Measurements from ENCODE around the gene SHISAL2A. TPM values are rescaled to one million over a fixed set of nuclear protein-coding genes. Genes with fewer than 3 reads are reported as not detected.

The SHISAL2A gene
- total RNA-seq, 6 donors from 2014 or later, result 0.24 to 10.5 (median 3.0) TPM; not detected in 3

GRCh38 chr1:52613636-52614373 is 19.2 kb upstream of the SHISAL2A start:
- Histone ChIP-seq H3K4me3 (no peak overlapping the region), H3K27me3 (no peaks in the 10 kb centered on the region), H3K36me3 (no peaks in the 10 kb centered on the region), H3K27ac (no peak overlapping the region), H3K9me3 (no peaks in the 10 kb centered on the region), H3K4me1 (peaks cover 0 to 12% (median 3%) of the 10 kb centered on the region in 4 donors)
- TF ChIP-seq POLR2A (IDR thresholded peaks at IDR 0.05) (no peak), CTCF (IDR thresholded peaks at IDR 0.05) (no peak), POLR2AphosphoS5 (IDR thresholded peaks at IDR 0.05) (no peak), EP300 (IDR thresholded peaks at IDR 0.05) (no peak)
- DNase-seq (no peak), ATAC-seq (ENCODE audit: low FRiP score in 2 of 2) (no peak)
- 46 to 49% methylated on average over 2 of the region's 2 CpGs for WGBS, 2 donors

GRCh38 chr1:52614671-52615070 is 18.3 kb upstream of the SHISAL2A start:
- 91 to 94% methylated on average over 5 of the region's 5 CpGs for WGBS, 2 donors
- Histone ChIP-seq H3K36me3 (no peaks in the 10 kb centered on the region), H3K4me3 (no peak overlapping the region), H3K27me3 (no peaks in the 10 kb centered on the region), H3K9me3 (no peaks in the 10 kb centered on the region), H3K27ac (no peak overlapping the region), H3K4me1 (peaks cover 0 to 12% (median 3%) of the 10 kb centered on the region in 4 donors)
- no peak for TF ChIP-seq POLR2A (IDR thresholded peaks at IDR 0.05)
- no peak for ATAC-seq (ENCODE audit: low FRiP score in 2 of 2)
- DNase-seq, result no peak

GRCh38 chr1:52615489-52616042 is 17.4 kb upstream of the SHISAL2A start:
- no peak for DNase-seq
- TF ChIP-seq POLR2A (IDR thresholded peaks at IDR 0.05) (no peak), CTCF (IDR thresholded peaks at IDR 0.05) (no peak), EP300 (IDR thresholded peaks at IDR 0.05) (no peak), POLR2AphosphoS5 (IDR thresholded peaks at IDR 0.05) (no peak)
- Histone ChIP-seq H3K27me3 (no peaks in the 10 kb centered on the region), H3K9me3 (no peaks in the 10 kb centered on the region), H3K27ac (no peak overlapping the region), H3K4me3 (no peak overlapping the region), H3K36me3 (no peaks in the 10 kb centered on the region), H3K4me1 (peaks cover 0 to 12% (median 3%) of the 10 kb centered on the region in 4 donors)
- ATAC-seq (ENCODE audit: low FRiP score in 2 of 2), result no peak
- WGBS, 2 donors, result 74 to 93% methylated on average over 5 of the region's 5 CpGs

GRCh38 chr1:52621950-52622349 is 11.0 kb upstream of the SHISAL2A start:
- ATAC-seq (ENCODE audit: low FRiP score in 2 of 2), result no peak
- no peak overlapping the region for H3K27ac ChIP-seq

More at GRCh38 chr1:52621950-52622349, 11.0 kb upstream of the SHISAL2A start:
- no peak for TF ChIP-seq EP300 (IDR thresholded peaks at IDR 0.05)
- TF ChIP-seq POLR2A (IDR thresholded peaks at IDR 0.05), result no peak
- no peak for TF ChIP-seq POLR2AphosphoS5 (IDR thresholded peaks at IDR 0.05)
- no peak for TF ChIP-seq CTCF (IDR thresholded peaks at IDR 0.05)
- no peak for DNase-seq
- H3K4me3 ChIP-seq, result no peak overlapping the region
- H3K9me3 ChIP-seq, result peaks cover 0 to 15% (median 5%) of the 10 kb centered on the region in 4 donors
- WGBS, 2 donors, result 97 to 98% methylated on average over 2 of the region's 2 CpGs
- no peaks in the 10 kb centered on the region for H3K36me3 ChIP-seq
- no peaks in the 10 kb centered on the region for H3K27me3 ChIP-seq
- H3K4me1 ChIP-seq, result no peaks in the 10 kb centered on the region

Data from upper lobe of left lung (tissue), 6 donors.